GM13977 (cell line): ENCODE results near the gene TCAIM.

Experiments
- DNase-seq: peaks from one replicate; pipeline ENCODE4 v3.0.0; 2012; ENCODE audit warnings: low spot score
- CTCF ChIP-seq: IDR thresholded peaks from 2 replicates; pipeline ENCODE4 v1.5.1; 2012; ENCODE audit warnings: mild to moderate bottlenecking, control low read depth; ENCODE audit not compliant: insufficient read depth; ENCODE audit errors: extremely low read depth, missing control alignments
- in situ Hi-C: fragments of 300-500 bp; cut with MboI; formaldehyde crosslinking; loops from one replicate; pipeline ENCODE4 v1.12.0; 2022; ENCODE audit warnings: low sequenced_read_pairs, low pct_unique_long_range_greater_than_20kb, mixed read lengths, inconsistent platforms; ENCODE audit not compliant: unreplicated experiment

The TCAIM gene

GRCh38 chr3:44338010-44338827 lies at the start of gene TCAIM:
TSS of gene TCAIM (plus strand) at chr3:44338766. CDS start at chr3:44354783, 16,017 bp downstream.
- DNase-seq, result peak; percentile 99
- in situ Hi-C loops, result loop anchor here (25.0 kb wide), 1 partner anchor 574 kb away; no protein-coding TSS in a partner anchor
- no peak for TF ChIP-seq CTCF

- in situ Hi-C loops, result no loop called here
- TF ChIP-seq CTCF, result no peak
These were observed 48.6 kb upstream of the TCAIM start for GRCh38 chr3:44289882-44290462.

GRCh38 chr3:44292276-44292675 lies 46.3 kb upstream of the TCAIM start:
- TF ChIP-seq CTCF, result no peak
- DNase-seq, result no peak
- in situ Hi-C loops, result no loop called here

More at GRCh38 chr3:44289882-44290462, 48.6 kb upstream of the TCAIM start:
- no peak for DNase-seq

GRCh38 chr3:44292947-44293346 lies 45.6 kb upstream of the TCAIM start:
- DNase-seq, result no peak
- no peak for TF ChIP-seq CTCF
- in situ Hi-C loops, result no loop called here

GRCh38 chr3:44297255-44297654 lies 41.3 kb upstream of the TCAIM start:
- no peak for DNase-seq
- TF ChIP-seq CTCF, result no peak
- in situ Hi-C loops, result no loop called here

GRCh38 chr3:44301746-44302145 lies 36.8 kb upstream of the TCAIM start:
- no peak for DNase-seq
- TF ChIP-seq CTCF, result no peak
- in situ Hi-C loops, result no loop called here
